Measurements from ENCODE around the gene ZNF814. TPM values are rescaled to one million over a fixed set of nuclear protein-coding genes. Genes with fewer than 3 reads are reported as not detected.
"Not testable (repeated sequence)": the region's sequence is repeated elsewhere in the genome, so short reads cannot be mapped to it uniquely, and the experiment has no call there.

Gene ZNF814
- total RNA-seq, 1 donor from 2014 or later = 34.7 TPM

DNA sequence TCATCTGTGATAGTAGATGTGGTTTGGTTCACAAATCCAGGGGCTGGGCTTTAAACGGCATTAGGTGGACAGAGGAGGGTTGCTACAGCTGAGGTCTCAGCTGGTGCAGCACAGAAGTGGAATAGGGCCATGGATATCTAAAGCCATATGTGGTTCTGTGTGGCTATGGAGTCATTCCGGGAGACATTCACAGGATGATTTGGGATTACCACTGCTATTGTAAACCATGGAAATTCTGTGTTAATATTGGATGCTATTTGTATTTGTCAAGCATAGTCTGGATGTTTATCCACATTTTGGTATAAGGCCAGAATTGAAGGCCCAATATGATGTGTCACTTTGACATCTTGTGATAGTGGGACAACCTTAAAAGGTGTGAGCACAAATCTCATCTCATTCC, 65.7 kb downstream of the ZNF814 start:
- peaks cover 22% of the 10 kb centered on the region for H3K4me1 Mint-ChIP-seq (ENCODE audit: low read depth, unreplicated experiment)
- not testable (repeated sequence) for H3K4me3 Mint-ChIP-seq (ENCODE audit: unreplicated experiment); H3K4me3 ChIP-seq (ENCODE audit: insufficient read depth, low read depth, low read length); H3K27ac ChIP-seq (ENCODE audit: low read depth, low read length); FAIRE-seq; H3K27me3 Mint-ChIP-seq (ENCODE audit: low read depth, unreplicated experiment); DNase-seq (ENCODE audit: low read depth); H3K9me3 ChIP-seq (ENCODE audit: insufficient read depth, low read depth, low read length); H3K27ac Mint-ChIP-seq (ENCODE audit: unreplicated experiment); H3K9me3 Mint-ChIP-seq (ENCODE audit: unreplicated experiment); H3K4me2 ChIP-seq (ENCODE audit: low read length); H3K36me3 ChIP-seq (ENCODE audit: insufficient read depth, low read length); H3K9ac ChIP-seq (ENCODE audit: low read length); H3K4me1 ChIP-seq (ENCODE audit: insufficient read depth, low read length); H3K27me3 ChIP-seq (ENCODE audit: insufficient read depth, low read length); H2AFZ ChIP-seq (ENCODE audit: low read depth, low read length)
- H3K79me2 ChIP-seq (ENCODE audit: insufficient read depth, low read length) = peaks cover 84% of the 10 kb centered on the region
- peaks cover 14% of the 10 kb centered on the region for H3K36me3 Mint-ChIP-seq (ENCODE audit: low read depth, unreplicated experiment)
- peaks cover 44% of the 10 kb centered on the region for H4K20me1 ChIP-seq (ENCODE audit: insufficient read depth, low read length)

DNA sequence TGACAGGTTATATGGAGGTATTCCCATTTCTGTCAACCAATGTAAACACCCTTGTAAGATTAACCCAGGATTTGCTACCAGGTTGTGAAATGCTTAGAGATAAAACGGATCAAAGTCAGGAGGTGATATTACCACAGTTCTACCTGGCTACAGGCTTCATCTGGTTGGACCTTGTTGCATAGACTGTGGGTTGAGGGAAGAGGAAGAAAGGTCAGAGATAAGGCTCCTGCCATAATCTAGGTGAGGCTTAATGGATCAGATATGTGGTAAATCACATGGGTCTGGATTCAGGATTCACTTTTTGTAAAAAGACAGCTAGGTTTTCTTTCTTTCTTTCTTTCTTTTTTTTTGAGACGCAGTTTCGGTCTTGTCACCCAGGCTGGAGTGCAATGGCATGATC, 67.3 kb downstream of the ZNF814 start:
- H3K27ac Mint-ChIP-seq (ENCODE audit: unreplicated experiment); H3K27me3 ChIP-seq (ENCODE audit: insufficient read depth, low read length); H3K4me1 ChIP-seq (ENCODE audit: insufficient read depth, low read length); H3K36me3 ChIP-seq (ENCODE audit: insufficient read depth, low read length); H3K4me3 Mint-ChIP-seq (ENCODE audit: unreplicated experiment); H3K4me2 ChIP-seq (ENCODE audit: low read length); FAIRE-seq; H3K9me3 Mint-ChIP-seq (ENCODE audit: unreplicated experiment); H2AFZ ChIP-seq (ENCODE audit: low read depth, low read length); H3K9ac ChIP-seq (ENCODE audit: low read length); H3K27me3 Mint-ChIP-seq (ENCODE audit: low read depth, unreplicated experiment); H3K4me3 ChIP-seq (ENCODE audit: insufficient read depth, low read depth, low read length); H3K27ac ChIP-seq (ENCODE audit: low read depth, low read length); DNase-seq (ENCODE audit: low read depth); H3K9me3 ChIP-seq (ENCODE audit: insufficient read depth, low read depth, low read length): not testable (repeated sequence)
- peaks cover 14% of the 10 kb centered on the region for H3K36me3 Mint-ChIP-seq (ENCODE audit: low read depth, unreplicated experiment)
- peaks cover 22% of the 10 kb centered on the region for H3K4me1 Mint-ChIP-seq (ENCODE audit: low read depth, unreplicated experiment)
- Histone ChIP-seq H3K79me2 (ENCODE audit: insufficient read depth, low read length) (peaks cover 72% of the 10 kb centered on the region), H4K20me1 (ENCODE audit: insufficient read depth, low read length) (peaks cover 36% of the 10 kb centered on the region)

DNA sequence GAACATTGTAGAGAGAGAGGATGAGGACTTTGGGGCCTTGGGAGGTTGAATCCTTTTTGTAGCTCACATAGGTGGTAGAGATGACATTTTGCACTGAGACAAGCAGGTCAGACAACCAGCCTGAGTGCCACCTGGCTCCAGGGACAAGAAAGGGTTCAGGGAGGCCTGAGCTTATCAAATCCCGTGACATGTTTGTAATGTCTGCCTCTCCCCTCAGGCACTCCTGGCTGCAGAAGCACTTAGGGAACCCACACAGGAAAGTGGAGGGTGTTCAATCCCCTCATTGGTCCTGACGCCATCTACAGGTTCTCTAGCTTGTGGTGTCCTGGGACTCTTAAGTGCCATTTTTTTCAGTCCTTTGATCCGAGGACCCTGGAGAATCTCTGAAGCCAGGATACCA, 67.7 kb downstream of the ZNF814 start:
- not testable (repeated sequence) for DNase-seq (ENCODE audit: low read depth); H3K4me1 ChIP-seq (ENCODE audit: insufficient read depth, low read length); H3K27ac Mint-ChIP-seq (ENCODE audit: unreplicated experiment); H3K9me3 ChIP-seq (ENCODE audit: insufficient read depth, low read depth, low read length); H3K9me3 Mint-ChIP-seq (ENCODE audit: unreplicated experiment); H2AFZ ChIP-seq (ENCODE audit: low read depth, low read length); H3K36me3 ChIP-seq (ENCODE audit: insufficient read depth, low read length); H3K9ac ChIP-seq (ENCODE audit: low read length); H3K27me3 ChIP-seq (ENCODE audit: insufficient read depth, low read length); H3K27me3 Mint-ChIP-seq (ENCODE audit: low read depth, unreplicated experiment); FAIRE-seq; H3K27ac ChIP-seq (ENCODE audit: low read depth, low read length)
- H3K36me3 Mint-ChIP-seq (ENCODE audit: low read depth, unreplicated experiment) = peaks cover 11% of the 10 kb centered on the region
- Histone ChIP-seq H3K4me3 (ENCODE audit: insufficient read depth, low read depth, low read length) (peak overlapping the region; percentile 97), H3K4me2 (ENCODE audit: low read length) (peak overlapping the region; percentile 94), H4K20me1 (ENCODE audit: insufficient read depth, low read length) (peaks cover 32% of the 10 kb centered on the region), H3K79me2 (ENCODE audit: insufficient read depth, low read length) (peaks cover 68% of the 10 kb centered on the region)
- peaks cover 22% of the 10 kb centered on the region for H3K4me1 Mint-ChIP-seq (ENCODE audit: low read depth, unreplicated experiment)
- H3K4me3 Mint-ChIP-seq (ENCODE audit: unreplicated experiment) = peak overlapping the region; percentile 98

DNA sequence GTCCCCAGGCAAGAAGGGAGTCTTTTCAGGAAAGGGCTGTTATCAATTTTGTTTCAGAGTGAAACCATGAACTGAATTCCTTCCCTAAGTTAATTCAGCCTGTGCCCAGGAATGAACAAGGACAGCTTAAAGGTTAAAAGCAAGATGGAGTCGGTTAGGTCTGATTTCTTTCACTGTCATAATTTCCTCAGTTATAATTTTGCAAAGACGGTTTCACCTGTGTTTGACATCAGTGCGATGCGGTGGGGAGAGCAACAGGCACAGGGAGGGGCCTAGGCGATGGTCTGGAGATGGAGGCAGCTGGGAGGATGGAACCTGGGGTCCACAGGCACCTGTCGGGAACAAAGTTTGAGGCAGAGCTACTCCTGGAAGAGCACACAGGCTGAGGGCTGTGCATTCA, 68.2 kb downstream of the ZNF814 start:
- no peaks in the 10 kb centered on the region for H3K9me3 ChIP-seq (ENCODE audit: insufficient read depth, low read depth, low read length)
- Mint-ChIP-seq H3K4me1 (ENCODE audit: low read depth, unreplicated experiment) (peaks cover 20% of the 10 kb centered on the region), H3K4me3 (ENCODE audit: unreplicated experiment) (peak overlapping the region; percentile 98), H3K9me3 (ENCODE audit: unreplicated experiment) (no peaks in the 10 kb centered on the region), H3K36me3 (ENCODE audit: low read depth, unreplicated experiment) (peaks cover 9% of the 10 kb centered on the region), H3K27me3 (ENCODE audit: low read depth, unreplicated experiment) (no peaks in the 10 kb centered on the region), H3K27ac (ENCODE audit: unreplicated experiment) (peak overlapping the region; percentile 21)
- H3K4me1 ChIP-seq (ENCODE audit: insufficient read depth, low read length) = peaks cover 5% of the 10 kb centered on the region
- H3K4me2 ChIP-seq (ENCODE audit: low read length) = peak overlapping the region; percentile 94
- peak overlapping the region; percentile 84 for H3K27ac ChIP-seq (ENCODE audit: low read depth, low read length)
- no peak for DNase-seq (ENCODE audit: low read depth)
- H3K27me3 ChIP-seq (ENCODE audit: insufficient read depth, low read length) = no peaks in the 10 kb centered on the region
- peak overlapping the region; percentile 99 for H3K9ac ChIP-seq (ENCODE audit: low read length)
- H3K4me3 ChIP-seq (ENCODE audit: insufficient read depth, low read depth, low read length) = peak overlapping the region; percentile 97
- no peak for FAIRE-seq
- H2AFZ ChIP-seq (ENCODE audit: low read depth, low read length) = no peak overlapping the region
- no peak for TF ChIP-seq EZH2 (IDR thresholded peaks at IDR 0.05; ENCODE audit: insufficient read depth, low read length)
- TF ChIP-seq, protein P1, sequence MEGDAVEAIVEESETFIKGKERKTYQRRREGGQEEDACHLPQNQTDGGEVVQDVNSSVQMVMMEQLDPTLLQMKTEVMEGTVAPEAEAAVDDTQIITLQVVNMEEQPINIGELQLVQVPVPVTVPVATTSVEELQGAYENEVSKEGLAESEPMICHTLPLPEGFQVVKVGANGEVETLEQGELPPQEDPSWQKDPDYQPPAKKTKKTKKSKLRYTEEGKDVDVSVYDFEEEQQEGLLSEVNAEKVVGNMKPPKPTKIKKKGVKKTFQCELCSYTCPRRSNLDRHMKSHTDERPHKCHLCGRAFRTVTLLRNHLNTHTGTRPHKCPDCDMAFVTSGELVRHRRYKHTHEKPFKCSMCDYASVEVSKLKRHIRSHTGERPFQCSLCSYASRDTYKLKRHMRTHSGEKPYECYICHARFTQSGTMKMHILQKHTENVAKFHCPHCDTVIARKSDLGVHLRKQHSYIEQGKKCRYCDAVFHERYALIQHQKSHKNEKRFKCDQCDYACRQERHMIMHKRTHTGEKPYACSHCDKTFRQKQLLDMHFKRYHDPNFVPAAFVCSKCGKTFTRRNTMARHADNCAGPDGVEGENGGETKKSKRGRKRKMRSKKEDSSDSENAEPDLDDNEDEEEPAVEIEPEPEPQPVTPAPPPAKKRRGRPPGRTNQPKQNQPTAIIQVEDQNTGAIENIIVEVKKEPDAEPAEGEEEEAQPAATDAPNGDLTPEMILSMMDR (IDR thresholded peaks at IDR 0.05; ENCODE audit: insufficient read depth, low read depth, low read length) = no peak
- H4K20me1 ChIP-seq (ENCODE audit: insufficient read depth, low read length) = peaks cover 27% of the 10 kb centered on the region
- H3K36me3 ChIP-seq (ENCODE audit: insufficient read depth, low read length) = peaks cover 5% of the 10 kb centered on the region
- peaks cover 63% of the 10 kb centered on the region for H3K79me2 ChIP-seq (ENCODE audit: insufficient read depth, low read length)
